GM21576 (cell line): ENCODE data around the gene PHC2.

Experiments
- ATAC-seq: cut with Tn5 transposase; IDR thresholded peaks from one replicate; pipeline ENCODE4 v1.9.1; 2021; ENCODE audit warnings: mild to moderate bottlenecking, moderate library complexity; ENCODE audit not compliant: unreplicated experiment

The PHC2 gene

DNA sequence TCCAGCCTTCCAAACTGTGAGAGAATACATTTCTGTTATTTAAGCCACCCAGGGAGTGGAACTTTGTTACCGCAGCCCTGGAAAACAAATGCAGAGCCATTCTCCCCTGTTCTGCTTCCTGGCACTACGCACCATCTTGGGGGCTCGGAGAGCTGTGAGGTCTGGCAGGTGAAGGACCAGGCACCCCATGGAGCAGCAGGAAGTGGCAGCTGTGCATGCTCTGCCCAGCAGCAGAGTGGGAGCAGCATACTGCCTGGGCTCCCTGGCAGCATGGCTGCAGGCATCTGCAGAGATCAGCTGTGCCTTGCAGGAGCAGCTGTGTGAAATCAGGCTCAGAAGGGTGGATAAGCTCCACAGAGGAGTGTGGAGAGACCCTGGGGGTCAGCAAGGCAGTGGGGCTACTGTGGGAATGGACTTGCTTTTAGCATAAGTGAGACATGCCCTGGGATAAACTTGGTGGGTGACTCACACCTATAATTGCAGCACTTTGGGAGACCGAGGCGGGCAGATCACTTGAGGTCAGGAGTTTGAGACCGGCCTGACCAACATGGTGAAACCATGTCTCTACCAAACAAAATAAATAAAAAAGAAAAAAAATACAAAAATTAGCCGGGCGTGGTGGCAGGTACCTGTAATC is 23.9 kb upstream of the PHC2 start:
- no peak for ATAC-seq

DNA sequence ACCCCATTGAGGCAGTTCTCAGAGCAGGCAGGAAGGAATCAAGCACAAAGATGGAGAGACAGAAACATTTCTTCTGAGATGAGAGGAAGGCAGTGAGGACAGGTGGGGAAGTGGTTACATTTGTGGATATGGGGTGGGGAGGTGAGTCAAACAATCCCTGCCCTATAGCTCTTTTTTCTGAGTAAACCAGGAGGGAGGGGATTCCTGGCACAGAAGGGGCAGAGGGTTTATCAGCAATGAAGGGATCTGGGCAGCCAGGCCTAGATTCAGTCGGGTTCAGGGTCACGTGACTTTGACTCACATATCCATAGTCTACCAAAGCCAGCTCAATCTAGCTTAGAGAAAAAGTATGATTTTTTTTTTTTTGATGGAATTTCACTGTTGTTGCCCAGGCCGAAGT is 15.7 kb upstream of the PHC2 start:
- ATAC-seq, result no peak

DNA sequence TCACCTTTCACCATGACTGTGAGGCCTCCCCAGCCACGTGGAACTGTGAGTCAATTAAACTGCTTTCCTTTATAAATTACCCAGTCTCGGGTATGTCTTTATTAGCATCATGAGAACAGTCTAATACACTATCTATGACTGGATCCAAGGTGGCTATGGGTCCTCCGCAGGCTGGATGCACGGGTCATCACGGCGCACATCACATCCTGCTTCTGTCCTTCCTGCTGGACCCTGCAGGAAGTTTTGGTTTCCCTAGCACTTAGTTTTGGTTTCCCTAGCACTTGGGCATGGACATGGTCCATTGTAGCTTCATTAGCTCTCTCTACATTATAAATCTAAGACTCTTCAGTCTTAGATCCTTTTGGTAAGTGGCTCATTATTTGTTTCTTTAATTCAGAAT is 14.2 kb upstream of the PHC2 start:
- ATAC-seq, result no peak

DNA sequence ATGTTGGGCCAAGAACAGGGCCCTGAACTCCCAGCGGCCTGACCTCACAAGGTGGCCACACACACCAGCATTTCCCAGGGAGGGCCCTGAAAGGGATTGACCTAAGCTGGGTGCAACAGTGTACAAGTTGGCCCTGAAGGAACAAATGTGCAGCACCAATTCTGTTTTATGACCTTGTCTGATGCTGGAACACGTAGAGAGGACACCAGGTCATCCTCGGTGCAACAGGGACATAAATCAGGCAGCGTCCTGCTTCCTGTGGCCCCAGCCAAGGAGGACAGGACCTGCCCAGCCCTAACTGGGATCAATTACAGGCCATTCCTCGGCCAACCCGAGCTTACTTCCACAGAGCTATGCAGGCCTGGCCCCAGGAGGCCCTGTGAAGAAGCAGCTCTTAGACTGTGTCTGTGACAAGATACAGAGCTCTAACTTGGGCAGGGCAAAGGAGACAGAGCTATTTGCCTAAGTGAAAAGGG is 12.8 kb upstream of the PHC2 start:
- ATAC-seq, result no peak

DNA sequence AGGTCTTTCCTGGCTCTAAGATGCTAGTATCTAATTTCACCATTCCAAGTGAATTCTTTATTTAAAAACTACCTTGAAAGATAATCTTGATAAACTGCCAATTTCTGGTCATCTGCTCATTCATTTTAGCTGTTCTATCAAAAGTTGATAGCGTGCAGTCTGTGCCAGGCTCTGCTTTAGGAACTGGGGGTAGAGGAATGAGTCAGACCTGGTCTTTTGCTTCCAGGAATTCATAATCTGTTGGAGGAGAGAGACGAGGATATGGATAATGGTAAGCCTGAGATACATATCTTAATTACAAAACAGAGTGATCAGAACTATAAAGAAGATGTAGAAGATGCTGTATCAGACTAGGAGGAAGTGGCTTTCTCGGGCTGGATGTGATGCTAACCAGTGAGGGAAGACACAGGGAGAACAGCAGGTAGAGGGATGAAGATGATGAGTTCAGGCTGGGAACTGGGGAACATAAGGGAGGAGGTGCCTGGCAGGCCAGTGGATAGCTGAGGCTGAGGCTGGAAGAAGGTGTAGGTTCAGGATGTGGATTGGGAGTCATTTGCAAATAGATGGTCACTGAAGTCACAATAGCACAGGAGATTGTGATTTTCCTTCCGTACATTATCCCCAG is 12.3 kb upstream of the PHC2 start:
- ATAC-seq, result no peak

DNA sequence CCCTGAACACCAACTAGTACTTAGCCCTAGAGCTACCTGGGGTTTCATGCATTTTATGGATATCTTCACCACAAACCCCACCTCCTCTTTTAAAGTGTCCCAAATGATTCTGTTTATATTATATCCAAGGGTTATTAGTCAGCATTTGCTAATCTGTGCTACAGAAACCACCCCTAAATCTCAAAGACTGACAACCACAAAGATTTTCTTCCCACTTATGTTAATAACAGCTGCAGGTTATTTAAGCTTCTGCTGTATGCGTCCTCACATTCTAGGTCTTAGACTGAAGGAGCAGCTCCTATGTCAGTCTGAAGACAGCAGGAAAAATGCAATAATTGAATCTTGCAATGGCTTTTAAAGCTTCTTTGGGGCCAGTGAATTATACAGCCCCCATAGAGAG is 11.2 kb upstream of the PHC2 start:
- ATAC-seq, result no peak

DNA sequence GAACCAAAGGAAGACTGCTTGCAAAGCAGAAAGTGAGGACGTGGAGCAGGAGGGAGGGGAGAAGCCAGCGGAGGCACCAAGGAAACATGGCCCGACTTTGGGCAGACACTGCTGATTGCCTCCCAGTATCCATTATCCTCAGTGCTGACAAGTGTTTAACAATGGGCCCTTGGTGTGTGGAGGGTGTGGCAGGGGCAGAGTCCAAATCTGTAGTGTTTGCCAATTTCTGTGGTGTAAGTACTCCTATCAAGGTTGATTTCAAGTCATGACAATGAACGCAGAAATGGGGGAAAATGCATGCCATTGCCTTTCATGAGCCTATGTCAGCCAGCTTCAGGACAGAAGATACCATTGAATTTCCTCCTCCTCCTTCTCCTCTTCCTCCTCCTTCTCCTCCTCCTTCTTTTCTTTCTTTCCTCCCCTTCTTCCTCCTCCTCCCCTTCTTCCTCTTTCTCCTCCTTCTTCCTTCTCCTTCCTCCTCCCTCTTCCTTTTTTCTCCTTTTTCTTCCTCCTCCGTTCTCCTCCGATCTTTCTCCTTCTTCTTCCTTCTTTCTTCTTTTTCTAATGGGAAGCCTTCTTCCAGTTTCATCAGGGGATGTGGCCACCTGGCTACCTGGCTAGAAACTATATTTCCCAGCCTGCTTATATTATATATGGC is 10.3 kb upstream of the PHC2 start:
- no peak for ATAC-seq

DNA sequence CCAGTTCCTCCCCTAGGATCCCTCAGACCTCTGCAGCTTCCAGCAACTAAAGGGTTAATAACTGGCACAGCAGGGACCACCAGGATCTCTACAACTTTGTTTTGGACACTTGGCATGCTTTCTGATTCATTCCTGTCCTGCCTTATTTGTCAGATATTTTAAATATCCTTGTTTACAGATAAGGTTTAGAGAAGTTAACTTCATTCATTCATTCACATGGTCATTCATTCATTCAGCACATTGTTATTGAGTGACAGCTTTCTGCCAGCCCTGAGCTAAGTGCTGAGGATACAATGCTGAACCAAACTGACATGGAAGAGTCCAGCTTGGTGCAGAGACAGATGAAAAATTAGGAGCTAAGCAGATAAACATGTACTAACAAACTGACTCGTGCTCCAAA is 8.8 kb upstream of the PHC2 start:
- no peak for ATAC-seq

DNA sequence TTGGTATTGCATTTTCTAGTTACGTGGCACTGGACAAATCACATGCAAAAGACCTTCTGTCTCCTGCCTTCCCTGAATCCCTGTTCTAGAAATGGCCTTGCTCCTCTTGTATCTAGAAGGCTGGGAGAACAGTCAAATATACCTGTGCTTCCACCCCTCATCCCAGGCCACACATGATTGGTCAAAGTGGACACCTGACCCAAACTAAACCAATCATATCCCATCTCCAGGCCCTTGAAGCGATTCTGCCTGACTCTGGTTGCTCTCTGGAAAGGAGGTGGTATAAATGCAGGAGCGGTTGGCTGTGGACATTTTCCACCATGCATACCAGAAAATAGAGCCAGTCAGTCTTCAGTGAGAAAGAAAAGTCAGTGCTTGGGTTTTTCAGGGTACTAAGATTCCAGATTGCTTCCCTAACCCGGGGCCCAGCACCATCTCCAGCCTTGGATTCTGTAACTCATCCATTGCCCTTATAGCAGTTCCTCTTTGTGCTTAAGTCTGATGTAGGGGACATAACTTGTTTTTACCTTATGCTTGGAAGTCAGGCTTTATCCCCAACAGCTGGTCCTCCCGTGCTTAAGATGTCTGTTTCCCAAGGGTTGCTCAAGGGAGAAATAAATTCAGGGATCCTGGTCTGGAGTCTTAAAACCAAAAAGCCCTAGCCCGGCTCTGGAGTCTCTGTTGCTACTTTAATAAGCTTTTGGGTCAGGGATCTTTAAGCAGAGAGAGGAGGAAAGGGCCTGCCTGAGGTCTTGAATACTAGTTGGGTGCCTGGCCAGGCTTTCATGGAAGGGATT is 7.7 kb upstream of the PHC2 start:
- no peak for ATAC-seq

DNA sequence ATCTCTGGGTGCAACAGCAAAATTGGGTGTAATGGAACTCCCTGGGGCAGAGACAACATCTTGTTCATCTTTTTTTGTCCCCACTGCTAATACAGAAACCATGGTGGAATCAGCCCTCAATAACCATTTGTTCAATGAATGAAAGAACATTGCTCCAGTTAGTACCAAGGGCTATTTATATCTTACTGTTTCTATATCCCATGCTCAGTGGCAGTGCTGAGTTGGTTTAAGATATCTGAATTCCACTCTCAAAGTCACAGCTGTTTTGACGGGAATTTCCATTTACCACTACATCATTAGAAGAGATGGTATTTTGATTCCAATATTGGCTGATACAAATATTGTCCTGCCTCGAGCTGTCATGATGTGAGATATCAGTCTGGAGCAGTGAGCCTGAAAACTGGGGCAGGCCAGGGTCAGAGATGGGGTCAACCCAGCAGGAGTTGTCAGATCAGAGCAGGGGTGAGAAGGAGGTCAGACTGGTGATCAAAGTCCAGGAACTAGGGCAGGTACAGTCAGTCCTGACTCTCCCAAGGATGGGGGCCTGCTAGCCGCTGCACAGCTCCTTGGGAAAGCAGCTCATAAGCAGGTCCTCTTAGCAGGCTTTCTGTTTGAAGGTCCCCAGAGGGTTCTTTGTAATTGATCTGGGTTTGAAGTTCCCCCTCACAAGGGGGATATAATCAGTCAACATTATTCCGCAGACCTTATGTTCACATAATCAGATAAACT is 5.8 kb upstream of the PHC2 start:
- no peak for ATAC-seq

DNA sequence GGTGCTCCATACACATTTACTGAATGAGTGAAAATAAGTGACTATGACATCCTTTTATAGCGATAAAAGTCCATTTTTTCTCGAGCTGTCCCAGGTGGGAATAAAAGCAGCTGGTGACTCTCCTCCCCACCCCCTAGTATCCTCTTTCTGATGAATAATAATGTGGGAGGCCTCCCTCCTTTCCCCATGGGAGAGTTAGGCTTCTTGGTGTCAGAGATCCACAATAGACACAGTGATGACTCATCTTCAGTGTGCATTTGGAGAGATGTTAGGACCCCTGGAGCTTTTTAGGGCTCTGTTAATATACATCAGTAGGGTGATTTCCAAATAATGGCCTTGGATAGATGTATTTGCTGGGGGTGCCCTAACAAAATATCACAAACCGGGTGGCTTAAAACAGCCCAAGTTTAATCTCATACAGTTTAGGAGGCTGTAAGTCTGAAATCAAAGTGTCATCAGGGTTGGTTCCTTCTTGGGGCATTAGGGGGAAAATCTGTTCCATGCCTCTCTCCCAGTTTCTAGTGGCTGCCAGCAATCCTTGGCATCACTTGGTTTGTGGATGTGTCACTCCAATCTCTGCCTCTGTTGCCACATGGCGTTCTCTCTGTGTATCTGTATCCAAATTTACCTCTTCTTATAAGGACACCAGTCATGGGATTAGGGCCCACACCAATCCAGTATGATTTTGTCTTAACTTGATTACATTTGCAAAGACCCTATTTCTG is 4.4 kb upstream of the PHC2 start:
- ATAC-seq, result no peak

DNA sequence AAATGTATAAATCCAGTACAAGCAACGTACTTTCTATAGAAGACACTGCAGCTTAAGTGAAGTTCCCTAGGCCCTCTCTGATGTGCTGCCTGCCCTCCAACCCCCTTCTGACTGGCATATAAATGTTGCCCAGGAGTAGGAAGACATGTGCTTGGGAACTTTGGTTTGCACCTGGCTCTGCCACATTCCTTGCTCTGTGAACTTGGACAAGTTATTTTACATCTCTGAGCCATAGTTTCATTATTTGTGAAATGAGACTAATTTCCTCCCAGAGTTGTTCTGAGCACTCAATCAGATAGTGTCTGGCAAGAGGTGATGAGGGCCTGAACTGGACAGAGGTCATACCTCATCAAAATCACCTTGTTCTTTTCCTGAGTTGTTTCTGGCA is 3.5 kb upstream of the PHC2 start:
- ATAC-seq, result no peak

DNA sequence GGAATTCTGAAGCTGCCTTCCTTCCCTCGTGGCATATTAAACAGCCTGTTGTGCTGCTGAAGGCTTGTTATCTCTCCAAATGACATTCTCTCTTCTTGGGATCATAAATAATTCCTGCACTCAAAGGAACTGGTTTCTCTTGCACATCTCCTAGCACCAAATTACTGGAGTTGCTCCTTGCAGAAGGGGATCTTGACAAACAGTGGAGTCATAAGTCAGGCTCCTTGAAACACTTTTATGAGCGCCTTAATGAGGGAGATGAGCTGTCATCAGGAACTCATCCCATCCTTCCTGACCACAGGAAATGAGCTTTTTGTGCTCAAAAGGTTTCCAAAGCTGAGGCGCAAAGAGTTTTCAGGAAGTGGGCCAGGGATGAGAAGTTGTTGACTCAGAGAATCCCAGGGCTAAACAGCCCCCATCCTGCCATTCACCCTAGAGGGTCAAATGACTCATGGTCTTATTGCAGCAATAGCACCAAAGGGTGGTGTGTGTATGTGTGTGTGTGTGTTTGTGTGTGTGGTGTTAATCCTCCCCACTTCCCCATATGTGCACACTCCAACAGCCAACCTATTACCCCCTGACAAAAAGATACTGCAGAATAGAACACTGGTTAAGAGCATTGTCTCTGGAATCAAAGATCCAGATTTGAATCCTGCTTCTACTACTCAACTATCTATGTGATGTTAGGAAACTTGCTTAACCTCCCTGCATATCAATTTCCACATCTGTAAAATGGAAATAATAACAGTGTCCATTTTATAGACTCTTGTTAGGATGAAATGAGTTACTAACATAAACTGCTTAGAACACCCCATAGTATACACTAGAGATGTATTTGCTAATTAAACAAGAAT is 2.8 kb upstream of the PHC2 start:
- ATAC-seq, result no peak

DNA sequence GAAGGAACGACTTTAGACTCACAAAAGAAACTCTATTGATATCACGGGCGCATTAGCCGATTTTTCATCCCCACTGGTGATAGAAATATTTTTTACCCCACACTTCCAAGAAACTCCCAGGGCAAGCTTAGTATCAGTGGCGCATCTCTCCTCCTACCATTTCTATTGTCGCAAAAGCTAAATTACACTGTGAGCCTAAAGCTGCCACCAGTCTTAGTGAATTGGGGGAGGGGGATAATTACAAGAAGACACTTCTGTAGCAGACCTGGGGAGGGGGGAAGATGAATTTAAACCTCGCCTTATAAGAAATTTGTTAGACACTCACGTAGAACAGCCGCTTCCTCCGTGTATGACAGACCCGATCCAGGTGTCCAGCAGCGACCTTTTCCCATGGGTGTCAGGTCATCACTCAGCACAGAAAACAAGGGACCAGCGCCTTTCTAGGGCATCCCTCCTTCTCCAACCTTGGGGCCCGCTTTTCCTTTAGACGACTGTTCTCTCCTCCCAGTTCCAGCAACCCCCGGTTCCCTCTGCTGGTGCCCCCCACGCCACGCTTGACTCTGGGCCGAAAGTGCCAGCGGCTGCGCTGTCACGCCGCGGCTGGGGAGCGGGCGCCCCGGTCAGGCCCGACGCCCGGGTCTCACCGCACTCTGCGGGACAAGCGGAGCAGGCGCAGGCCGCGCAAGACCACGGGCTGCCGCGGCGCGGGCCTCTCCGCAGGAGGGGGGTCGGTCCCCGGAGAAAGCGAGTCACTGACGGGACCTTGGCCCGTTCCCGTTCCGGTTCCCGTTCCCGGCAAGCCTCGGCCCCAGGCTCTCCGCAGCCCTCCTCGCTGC is 821 bp downstream of the PHC2 start:
- no peak for ATAC-seq

DNA sequence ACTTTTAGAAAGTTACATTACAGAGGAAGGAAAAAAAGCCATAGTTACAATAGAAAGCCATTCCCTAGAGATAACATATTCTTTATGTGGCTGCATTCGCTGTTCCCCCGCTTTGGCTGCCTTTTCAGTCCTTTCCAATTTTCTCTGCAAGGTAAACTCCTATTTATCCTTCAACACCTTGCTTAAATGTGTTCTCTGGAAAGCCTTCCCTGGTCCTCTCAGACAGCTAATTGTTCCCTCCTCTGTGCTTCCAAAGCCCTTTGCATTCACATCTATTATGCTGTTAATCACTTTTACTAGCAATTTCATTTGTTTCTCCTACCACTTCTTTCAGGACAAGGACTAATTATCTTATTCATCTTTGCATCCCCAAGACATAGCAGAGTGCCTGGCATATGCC is 1.6 kb downstream of the PHC2 start:
- ATAC-seq, result no peak

DNA sequence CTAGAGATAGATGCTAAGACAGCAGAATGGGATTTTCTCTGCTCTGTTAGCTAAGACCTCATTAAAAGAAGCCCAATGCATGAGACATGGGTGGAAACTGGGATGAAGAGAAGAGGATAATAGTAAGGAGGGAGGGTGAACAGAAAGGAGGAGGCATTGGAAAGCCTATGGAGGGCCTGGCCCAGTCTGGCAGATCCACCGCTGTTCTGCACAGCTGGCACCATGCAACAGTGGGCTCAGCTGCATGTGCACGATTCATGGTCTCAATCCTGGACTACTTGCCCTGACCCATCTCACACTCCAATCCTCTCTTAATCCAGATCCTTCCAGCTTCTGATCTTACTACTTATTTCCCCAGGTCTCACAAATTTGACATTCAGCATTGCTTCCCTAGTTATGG is 2.2 kb downstream of the PHC2 start:
- no peak for ATAC-seq

DNA sequence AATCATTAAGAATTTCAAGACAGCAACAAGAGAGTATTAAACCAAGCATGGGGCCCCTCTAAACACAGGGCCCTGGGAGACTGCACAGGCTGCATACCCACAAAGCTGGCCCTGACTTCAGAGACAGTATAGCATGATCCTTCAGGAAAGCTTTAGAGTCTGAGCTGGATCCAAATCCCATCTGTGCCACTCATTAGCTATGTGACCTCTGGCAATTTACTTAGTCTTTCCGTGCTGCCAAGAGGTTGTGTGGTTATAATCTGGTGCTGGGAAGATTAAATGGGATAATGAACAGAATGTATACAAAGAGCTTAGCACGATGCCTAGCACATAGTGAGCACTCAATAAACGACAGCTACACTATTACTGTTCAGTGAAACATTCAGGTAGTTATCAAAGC is 4.0 kb downstream of the PHC2 start:
- no peak for ATAC-seq

DNA sequence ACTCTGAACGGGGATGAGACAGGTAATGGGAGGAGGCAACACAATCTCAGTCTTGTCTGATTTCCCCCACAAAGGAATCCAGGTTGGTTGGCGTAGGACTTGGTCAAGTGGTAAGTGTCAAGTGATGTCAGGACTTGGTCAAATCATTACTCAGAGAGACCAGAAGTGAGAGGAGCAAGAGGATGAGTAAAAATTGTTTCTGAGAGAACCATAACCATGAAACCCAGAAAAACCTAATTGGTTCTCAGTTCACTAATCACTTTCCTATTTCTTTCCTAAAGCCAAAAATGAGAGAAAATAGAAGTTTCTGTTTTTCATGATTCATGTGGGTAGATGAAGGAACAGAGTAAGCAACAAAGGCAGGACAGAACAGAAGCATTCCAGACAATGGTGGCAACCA is 5.0 kb downstream of the PHC2 start:
- no peak for ATAC-seq

DNA sequence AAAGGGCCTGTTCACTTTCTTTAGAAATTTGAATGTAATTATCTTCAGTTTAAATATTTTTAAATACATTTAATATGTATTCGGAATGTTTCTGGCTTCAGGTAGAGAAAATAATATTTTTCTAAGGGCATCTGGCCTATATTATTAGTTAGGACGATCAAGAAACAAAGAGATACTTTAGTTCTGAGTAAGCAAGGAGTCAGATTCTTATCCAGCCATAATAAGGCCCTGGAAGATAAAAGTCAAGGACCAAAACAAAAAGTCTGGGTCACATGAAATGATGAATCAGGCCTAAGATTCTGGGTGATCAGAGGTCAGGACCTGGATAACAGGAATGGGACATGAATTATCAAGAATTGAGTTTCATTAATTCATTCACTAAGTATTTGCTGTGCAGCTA is 6.3 kb downstream of the PHC2 start:
- ATAC-seq, result no peak
